ENCODE measurements around the gene BCORL1.
A peak's percentile ranks its signal among the peaks of the same experiment; 100 is the strongest.

BCORL1 gene

GRCh38 chrX:129998021-129998420 is 15.6 kb downstream of the BCORL1 start:
- H3K4me3 ChIP-seq (ENCODE audit: low read depth, low read length) = no peak overlapping the region

DNA sequence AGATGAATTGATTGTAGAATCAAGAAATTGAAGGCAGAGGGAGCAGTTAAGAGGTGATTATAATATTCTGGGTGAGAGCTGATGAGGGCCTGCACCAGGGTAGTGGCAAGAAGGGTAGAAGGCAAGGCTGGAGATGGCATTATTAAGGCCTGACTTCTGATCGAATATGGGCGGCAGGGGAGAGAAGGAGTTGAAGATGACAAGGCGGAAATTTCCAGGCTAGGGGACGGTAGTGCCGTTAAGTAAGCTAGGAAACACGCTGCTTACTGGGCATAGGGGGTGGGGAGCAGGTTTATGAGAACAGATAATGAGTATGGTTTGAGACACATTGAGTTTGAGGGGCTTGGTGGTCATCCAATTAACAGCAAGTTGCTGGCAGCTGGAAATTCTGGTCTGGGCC is 19.5 kb downstream of the BCORL1 start:
- DNase-seq (ENCODE audit: low read depth) = no peak
- no peak overlapping the region for H3K4me3 ChIP-seq (ENCODE audit: low read depth, low read length)

More at GRCh38 chrX:129998021-129998420, 15.6 kb downstream of the BCORL1 start:
- DNase-seq (ENCODE audit: low read depth) = no peak

GRCh38 chrX:130002541-130002940 is 20.1 kb downstream of the BCORL1 start:
- no peak overlapping the region for H3K4me3 ChIP-seq (ENCODE audit: low read depth, low read length)
- no peak for DNase-seq (ENCODE audit: low read depth)

- DNase-seq (ENCODE audit: low read depth) = no peak
- no peak overlapping the region for H3K4me3 ChIP-seq (ENCODE audit: low read depth, low read length)
Measured at GRCh38 chrX:130005089-130005807, 22.8 kb downstream of the BCORL1 start.

- H3K4me3 ChIP-seq (ENCODE audit: low read depth, low read length) = no peak overlapping the region
Measured at GRCh38 chrX:130009658-130010223, 27.3 kb downstream of the BCORL1 start.

DNA sequence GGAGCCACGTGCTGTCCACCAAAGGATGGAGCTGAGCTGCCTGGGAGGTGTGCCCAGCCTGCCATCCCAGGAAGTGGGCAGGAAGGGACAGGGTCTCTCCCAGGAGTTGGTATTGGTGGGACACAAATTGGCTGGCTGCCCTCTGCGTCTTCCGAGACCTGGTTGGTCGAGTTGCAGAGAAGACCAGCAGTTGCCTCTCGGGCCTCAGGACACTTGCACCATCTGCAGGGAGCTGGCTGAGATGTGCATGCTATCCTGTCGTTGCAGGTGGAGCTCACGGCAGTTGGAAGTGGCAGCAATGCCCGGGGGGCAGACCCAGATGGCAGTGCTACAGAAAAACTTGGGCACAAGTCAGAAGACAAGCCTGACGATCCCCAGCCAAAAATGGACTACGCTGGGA is 30.2 kb downstream of the BCORL1 start:
- DNase-seq (ENCODE audit: low read depth) = no peak
- H3K4me3 ChIP-seq (ENCODE audit: low read depth, low read length) = no peak overlapping the region

More at GRCh38 chrX:130009658-130010223, 27.3 kb downstream of the BCORL1 start:
- no peak for DNase-seq (ENCODE audit: low read depth)

DNA sequence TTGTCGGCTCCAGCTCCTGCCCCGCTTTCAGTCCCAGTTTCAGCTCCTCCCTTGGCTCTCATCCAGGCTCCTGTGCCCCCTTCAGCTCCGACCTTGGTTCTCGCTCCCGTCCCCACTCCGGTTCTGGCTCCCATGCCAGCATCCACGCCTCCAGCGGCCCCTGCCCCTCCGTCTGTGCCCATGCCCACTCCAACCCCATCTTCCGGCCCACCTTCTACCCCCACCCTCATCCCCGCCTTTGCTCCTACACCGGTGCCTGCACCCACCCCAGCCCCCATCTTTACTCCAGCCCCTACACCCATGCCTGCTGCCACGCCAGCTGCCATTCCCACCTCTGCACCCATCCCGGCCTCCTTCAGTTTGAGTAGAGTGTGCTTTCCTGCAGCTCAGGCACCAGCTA is 31.2 kb downstream of the BCORL1 start:
- DNase-seq (ENCODE audit: low read depth) = no peak
- H3K4me3 ChIP-seq (ENCODE audit: low read depth, low read length) = no peak overlapping the region

- H3K4me3 ChIP-seq (ENCODE audit: low read depth, low read length) = no peak overlapping the region
- no peak for DNase-seq (ENCODE audit: low read depth)
Measured at GRCh38 chrX:130014356-130014755, 31.9 kb downstream of the BCORL1 start.

DNA sequence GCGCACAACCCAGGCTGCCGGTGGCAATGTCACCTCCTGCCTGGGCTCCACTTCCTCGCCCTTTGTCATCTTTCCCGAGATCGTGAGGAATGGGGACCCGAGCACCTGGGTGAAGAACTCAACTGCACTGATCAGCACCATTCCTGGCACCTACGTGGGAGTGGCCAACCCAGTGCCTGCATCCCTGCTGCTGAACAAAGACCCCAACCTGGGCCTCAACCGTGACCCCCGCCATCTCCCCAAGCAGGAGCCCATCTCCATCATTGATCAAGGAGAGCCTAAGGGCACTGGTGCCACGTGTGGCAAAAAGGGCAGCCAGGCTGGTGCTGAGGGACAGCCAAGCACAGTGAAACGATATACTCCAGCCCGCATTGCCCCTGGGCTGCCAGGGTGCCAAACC is 32.3 kb downstream of the BCORL1 start:
- H3K4me3 ChIP-seq (ENCODE audit: low read depth, low read length) = no peak overlapping the region
- no peak for DNase-seq (ENCODE audit: low read depth)

GRCh38 chrX:130015181-130015580 is 32.7 kb downstream of the BCORL1 start:
- DNase-seq (ENCODE audit: low read depth) = no peak
- H3K4me3 ChIP-seq (ENCODE audit: low read depth, low read length) = no peak overlapping the region

GRCh38 chrX:130018143-130018542 is 35.7 kb downstream of the BCORL1 start:
- no peak overlapping the region for H3K4me3 ChIP-seq (ENCODE audit: low read depth, low read length)
- DNase-seq (ENCODE audit: low read depth) = no peak

- DNase-seq (ENCODE audit: low read depth) = no peak
- no peak overlapping the region for H3K4me3 ChIP-seq (ENCODE audit: low read depth, low read length)
Measured at GRCh38 chrX:130020661-130021324, 38.4 kb downstream of the BCORL1 start.

DNA sequence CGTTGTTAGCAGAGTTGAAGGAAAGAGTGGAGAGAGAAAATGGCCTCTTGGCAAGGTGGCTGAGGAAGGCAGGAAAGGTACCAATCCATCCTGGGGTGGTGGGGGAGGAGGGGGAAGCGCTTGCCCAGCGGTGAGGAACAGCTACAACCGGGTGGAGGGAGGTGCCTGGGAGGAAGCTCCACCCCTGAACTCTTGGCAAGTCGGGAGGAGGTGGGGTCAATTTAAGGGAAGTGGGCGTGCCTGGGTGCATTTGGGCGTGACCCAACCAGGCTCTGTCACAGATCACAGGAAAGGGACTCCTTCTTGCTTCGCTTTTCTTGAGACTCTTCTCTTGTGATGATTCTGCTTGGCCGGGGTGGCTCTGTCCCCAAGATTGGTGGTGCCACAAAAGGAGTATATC is 41.7 kb downstream of the BCORL1 start:
- no peak overlapping the region for H3K4me3 ChIP-seq (ENCODE audit: low read depth, low read length)
- peak; percentile 4 for DNase-seq (ENCODE audit: low read depth)

DNA sequence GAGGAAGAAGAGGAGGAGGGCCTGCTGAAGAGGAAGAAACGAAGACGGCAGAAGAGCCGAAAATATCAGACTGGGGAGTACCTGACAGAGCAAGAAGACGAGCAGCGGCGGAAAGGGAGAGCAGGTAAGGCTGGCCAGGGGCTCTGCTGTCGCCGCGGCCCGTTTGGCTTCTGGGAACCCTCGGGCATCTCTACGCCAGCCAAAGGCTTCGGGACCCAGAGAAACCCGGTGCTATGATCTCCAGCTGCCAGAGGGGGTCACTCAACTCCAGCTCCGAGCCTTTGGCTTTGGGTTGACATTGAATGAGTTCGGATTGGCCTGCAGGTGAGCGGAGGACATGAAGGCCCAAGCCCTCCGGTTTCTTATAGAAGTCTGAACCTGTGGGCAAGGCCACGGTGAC is 42.8 kb downstream of the BCORL1 start:
- no peak for DNase-seq (ENCODE audit: low read depth)

DNA sequence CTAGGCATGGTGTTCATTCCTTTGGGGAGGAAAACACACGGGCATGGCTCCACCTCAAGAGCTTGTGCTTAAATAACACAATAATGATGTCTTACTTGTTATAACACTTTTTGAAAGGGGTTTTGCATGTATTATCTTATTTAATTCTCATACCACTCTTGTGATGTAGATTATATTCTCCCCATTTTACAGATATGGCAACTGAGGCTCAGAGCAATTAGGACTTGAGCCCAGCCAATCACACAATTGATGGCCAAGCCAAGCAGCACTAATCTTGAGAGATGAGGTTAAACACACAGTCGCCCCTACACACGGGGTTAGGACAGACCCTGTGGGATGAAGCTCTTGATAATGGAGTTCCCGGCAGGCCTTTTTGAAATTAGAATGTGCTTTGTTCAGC is 45.1 kb downstream of the BCORL1 start:
- no peak overlapping the region for H3K4me3 ChIP-seq (ENCODE audit: low read depth, low read length)
- DNase-seq (ENCODE audit: low read depth) = no peak

More for the DNA sequence above, 42.8 kb downstream of the BCORL1 start:
- no peak overlapping the region for H3K4me3 ChIP-seq (ENCODE audit: low read depth, low read length)

- no peak overlapping the region for H3K4me3 ChIP-seq (ENCODE audit: low read depth, low read length)
- peak; percentile 16 for DNase-seq (ENCODE audit: low read depth)
Measured at GRCh38 chrX:130028196-130028595, 45.8 kb downstream of the BCORL1 start.

DNA sequence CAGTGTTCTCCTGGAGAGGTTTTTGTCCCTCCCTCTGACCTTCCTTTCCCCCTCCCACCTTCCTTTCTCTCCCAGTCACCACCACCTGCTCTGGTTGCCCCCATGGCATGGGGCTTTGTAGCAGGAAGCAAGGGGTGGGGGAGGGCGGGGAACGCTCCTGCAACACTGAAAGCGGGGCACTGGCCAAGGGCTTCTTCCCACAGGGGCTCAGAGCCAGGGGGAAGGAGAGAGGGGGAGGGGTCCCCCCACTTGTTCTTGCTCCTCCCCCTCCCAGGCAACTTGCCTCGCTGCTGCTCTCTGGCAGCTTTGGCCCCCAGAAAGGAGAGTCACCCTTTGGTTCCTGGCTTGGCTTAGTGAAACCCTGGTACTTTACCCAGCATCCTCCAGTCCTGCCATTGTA is 48.4 kb downstream of the BCORL1 start:
- no peak for DNase-seq (ENCODE audit: low read depth)

GRCh38 chrX:130032552-130032951 is 50.1 kb downstream of the BCORL1 start:
- DNase-seq (ENCODE audit: low read depth) = no peak

More for the DNA sequence above, 48.4 kb downstream of the BCORL1 start:
- H3K4me3 ChIP-seq (ENCODE audit: low read depth, low read length) = no peak overlapping the region

DNA sequence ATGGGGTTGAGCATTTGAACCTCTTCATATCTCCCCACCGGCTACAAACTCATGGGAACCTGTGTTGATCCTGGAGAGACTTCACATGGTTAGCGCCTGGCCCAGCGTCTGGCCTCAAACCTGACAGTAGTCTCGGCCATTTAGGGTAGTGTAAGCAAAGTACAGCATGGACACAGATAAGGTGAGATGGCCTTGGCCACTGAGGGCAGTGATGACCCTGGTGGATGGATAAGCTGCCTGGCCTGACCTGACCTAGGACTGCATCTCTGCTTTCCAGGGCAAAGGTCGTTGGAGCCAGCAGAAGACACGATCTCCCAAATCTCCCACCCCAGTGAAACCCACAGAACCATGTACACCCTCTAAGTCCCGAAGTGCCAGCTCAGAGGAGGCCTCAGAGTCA is 51.7 kb downstream of the BCORL1 start:
- no peak overlapping the region for H3K4me3 ChIP-seq (ENCODE audit: low read depth, low read length)
- no peak for DNase-seq (ENCODE audit: low read depth)

More at GRCh38 chrX:130032552-130032951, 50.1 kb downstream of the BCORL1 start:
- H3K4me3 ChIP-seq (ENCODE audit: low read depth, low read length) = no peak overlapping the region

GRCh38 chrX:130039847-130040246 is 57.4 kb downstream of the BCORL1 start:
- H3K4me3 ChIP-seq (ENCODE audit: low read depth, low read length) = no peak overlapping the region
- DNase-seq (ENCODE audit: low read depth) = no peak

DNA sequence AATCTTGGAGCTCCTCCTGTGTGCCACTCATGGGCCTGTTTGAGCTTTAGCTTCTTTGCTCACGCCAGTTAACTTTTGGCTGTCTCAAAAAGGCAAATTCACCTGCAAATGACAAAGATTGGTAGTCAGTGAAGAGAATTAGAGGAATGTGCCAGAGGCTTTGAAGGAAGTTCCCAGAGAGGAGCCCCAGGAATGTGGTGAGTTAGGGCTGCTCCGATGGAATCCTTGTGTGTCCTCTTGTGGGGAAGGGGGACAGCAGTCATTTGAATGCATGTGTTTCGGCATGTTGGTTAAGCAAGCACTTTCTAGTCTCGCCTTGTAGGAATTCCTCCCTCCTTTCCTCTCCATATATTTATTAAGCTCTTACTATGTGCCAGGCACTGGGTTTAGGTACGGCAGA is 65.0 kb downstream of the BCORL1 start:
- no peak overlapping the region for H3K4me3 ChIP-seq (ENCODE audit: low read depth, low read length)
- no peak for DNase-seq (ENCODE audit: low read depth)

Data from skeletal muscle cell (primary cell).